GM18951 (cell line): Measurements from ENCODE around the gene SLC30A3.

ENCODE experiments used
- POLR2A ChIP-seq: IDR thresholded peaks from 4 replicates; pipeline ENCODE4 v1.6.1; 2011; ENCODE audit warnings: mild to moderate bottlenecking; ENCODE audit not compliant: insufficient read length, insufficient read depth; ENCODE audit errors: extremely low read depth
- in situ Hi-C: fragments of 300-500 bp; cut with MboI; formaldehyde crosslinking; loops from one replicate; pipeline ENCODE4 v1.12.0; 2022; ENCODE audit warnings: low sequenced_read_pairs, mixed read lengths, inconsistent platforms; ENCODE audit not compliant: unreplicated experiment

SLC30A3 gene

GRCh38 chr2:27261241-27261925 is 1.5 kb downstream of the SLC30A3 start:
- in situ Hi-C loops, result no loop called here
- TF ChIP-seq POLR2A, result no peak

- no peak for TF ChIP-seq POLR2A
Measured at GRCh38 chr2:27258051-27258450, 4.8 kb downstream of the SLC30A3 start.

GRCh38 chr2:27256855-27257454 is 5.9 kb downstream of the SLC30A3 start:
- in situ Hi-C loops, result no loop called here
- TF ChIP-seq POLR2A, result no peak

More at GRCh38 chr2:27258051-27258450, 4.8 kb downstream of the SLC30A3 start:
- in situ Hi-C loops, result no loop called here

- TF ChIP-seq POLR2A, result no peak
- in situ Hi-C loops, result no loop called here
Measured at GRCh38 chr2:27255660-27256059, 7.2 kb downstream of the SLC30A3 start.

GRCh38 chr2:27255187-27255586 is 7.7 kb downstream of the SLC30A3 start:
- no peak for TF ChIP-seq POLR2A
- in situ Hi-C loops, result no loop called here

- in situ Hi-C loops, result no loop called here
- TF ChIP-seq POLR2A, result no peak
Measured at GRCh38 chr2:27251766-27252165, 11.1 kb downstream of the SLC30A3 start.

GRCh38 chr2:27250652-27251379 is 12.0 kb downstream of the SLC30A3 start:
- in situ Hi-C loops, result no loop called here
- TF ChIP-seq POLR2A, result no peak

- TF ChIP-seq POLR2A, result no peak
- in situ Hi-C loops, result no loop called here
Measured at GRCh38 chr2:27249891-27250651, 12.8 kb downstream of the SLC30A3 start.

- in situ Hi-C loops, result no loop called here
- no peak for TF ChIP-seq POLR2A
Measured at GRCh38 chr2:27249159-27249890, 13.5 kb downstream of the SLC30A3 start.

- in situ Hi-C loops, result no loop called here
- TF ChIP-seq POLR2A, result no peak
Measured at GRCh38 chr2:27247893-27248292, 15.0 kb downstream of the SLC30A3 start.

GRCh38 chr2:27245626-27246025 is 17.2 kb downstream of the SLC30A3 start:
- in situ Hi-C loops, result no loop called here
- no peak for TF ChIP-seq POLR2A

- in situ Hi-C loops, result no loop called here
- TF ChIP-seq POLR2A, result no peak
Measured at GRCh38 chr2:27245116-27245515, 17.7 kb downstream of the SLC30A3 start.
